ENCODE results near the gene LRRTM1. TPM values are rescaled to one million over a fixed set of nuclear protein-coding genes. Genes with fewer than 3 reads are reported as not detected.

The LRRTM1 gene
- total RNA-seq, 4 donors from 2014 or later, result 0.83 to 2.6 (median 1.7) TPM

DNA sequence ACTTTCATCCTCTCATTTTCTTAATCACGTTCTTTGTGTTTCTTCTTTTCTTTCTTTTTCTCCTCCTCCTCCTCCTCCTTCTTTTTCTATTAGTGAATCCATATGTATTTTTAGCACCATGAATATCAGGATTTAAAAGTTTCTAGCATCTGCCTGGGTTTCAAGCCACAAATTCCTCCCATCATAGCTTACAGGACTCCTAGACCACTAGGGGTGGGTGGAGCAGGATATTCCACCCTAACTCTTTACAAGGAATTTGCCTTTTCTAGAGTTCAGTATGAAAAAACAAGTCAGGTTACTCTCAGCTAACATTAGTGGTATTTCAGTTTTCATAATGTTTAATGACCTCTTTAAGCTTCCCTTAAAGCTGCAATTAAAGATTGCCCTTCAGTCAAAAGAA is 19.1 kb upstream of the LRRTM1 start:
- Histone ChIP-seq H3K9me3 (no peaks in the 10 kb centered on the region), H3K4me3 (no peak overlapping the region), H3K27ac (replicated peaks in 1 of 4) (no peak overlapping the region), H3K36me3 (no peaks in the 10 kb centered on the region), H3K4me1 (peaks cover 0 to 10% (median 5%) of the 10 kb centered on the region in 4 donors), H3K27me3 (peaks cover 0 to 10% (median 0%) of the 10 kb centered on the region in 4 donors)
- TF ChIP-seq, protein P1, sequence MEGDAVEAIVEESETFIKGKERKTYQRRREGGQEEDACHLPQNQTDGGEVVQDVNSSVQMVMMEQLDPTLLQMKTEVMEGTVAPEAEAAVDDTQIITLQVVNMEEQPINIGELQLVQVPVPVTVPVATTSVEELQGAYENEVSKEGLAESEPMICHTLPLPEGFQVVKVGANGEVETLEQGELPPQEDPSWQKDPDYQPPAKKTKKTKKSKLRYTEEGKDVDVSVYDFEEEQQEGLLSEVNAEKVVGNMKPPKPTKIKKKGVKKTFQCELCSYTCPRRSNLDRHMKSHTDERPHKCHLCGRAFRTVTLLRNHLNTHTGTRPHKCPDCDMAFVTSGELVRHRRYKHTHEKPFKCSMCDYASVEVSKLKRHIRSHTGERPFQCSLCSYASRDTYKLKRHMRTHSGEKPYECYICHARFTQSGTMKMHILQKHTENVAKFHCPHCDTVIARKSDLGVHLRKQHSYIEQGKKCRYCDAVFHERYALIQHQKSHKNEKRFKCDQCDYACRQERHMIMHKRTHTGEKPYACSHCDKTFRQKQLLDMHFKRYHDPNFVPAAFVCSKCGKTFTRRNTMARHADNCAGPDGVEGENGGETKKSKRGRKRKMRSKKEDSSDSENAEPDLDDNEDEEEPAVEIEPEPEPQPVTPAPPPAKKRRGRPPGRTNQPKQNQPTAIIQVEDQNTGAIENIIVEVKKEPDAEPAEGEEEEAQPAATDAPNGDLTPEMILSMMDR (IDR thresholded peaks at IDR 0.05), result no peak
- no peak for TF ChIP-seq POLR2AphosphoS5 (IDR thresholded peaks at IDR 0.05)
- DNase-seq (ENCODE audit: extremely low spot score), result no peak
- WGBS, result 62% methylated on average over 1 of the region's 1 CpG
- intact Hi-C loops (cut with DNase I), result loop anchor here (10.0 kb wide), 1 partner anchor 181 kb away; no protein-coding TSS in a partner anchor

DNA sequence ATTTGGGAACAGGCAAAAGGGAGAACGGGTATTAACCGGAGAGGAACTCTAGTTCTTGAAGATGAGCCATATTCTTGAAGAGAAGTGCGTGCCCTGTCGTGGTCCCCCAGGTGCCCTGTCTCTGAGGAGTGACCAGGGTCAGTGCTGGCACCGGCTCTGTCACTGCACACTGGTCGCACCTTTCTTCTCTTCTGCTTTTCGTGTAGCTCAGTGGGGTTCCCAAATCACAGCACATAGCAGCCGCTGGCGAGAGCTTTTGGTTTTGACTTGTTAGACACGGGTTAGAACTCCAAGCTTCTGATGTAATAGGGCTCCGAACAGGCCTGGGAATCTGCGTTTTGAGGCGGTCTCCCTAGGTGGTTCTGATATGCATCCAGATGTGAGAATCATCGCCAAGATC is 18.4 kb upstream of the LRRTM1 start:
- intact Hi-C loops (cut with DNase I), result loop anchor here (10.0 kb wide), 1 partner anchor 182 kb away; no protein-coding TSS in a partner anchor
- WGBS, result 72% methylated on average over 13 of the region's 14 CpGs

DNA sequence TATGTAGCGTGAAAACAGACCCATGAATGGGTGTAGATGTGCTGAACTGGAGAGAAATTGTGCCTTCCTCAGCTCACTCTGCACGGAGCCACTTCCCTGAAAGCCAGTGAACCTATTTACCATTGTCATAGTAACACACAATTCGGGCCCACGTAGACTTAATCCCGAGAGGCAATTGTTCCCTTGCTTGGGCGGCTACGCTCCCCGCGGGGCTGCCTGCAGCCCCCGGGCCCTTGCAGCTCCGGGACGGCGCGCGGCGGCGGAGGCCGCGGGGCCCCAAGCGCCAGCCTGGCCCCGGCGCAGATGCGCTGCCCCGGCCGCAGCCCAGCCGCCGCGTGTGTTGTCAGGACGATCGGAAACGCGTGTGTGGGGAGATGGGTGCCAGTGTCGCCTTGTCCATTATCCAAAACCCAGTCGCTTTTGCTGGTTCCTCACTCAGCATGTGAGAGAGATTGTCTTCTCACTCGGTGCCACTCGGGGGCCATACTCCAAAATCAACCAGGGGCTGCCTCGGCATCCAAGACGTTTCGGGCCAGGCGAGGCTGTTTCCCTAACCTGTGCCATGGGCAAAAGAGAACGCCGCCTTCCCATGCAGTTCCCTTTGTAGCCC is 17.9 kb upstream of the LRRTM1 start:
- Histone ChIP-seq H3K4me3 (no peak overlapping the region), H3K27ac (replicated peaks in 1 of 4) (no peak overlapping the region), H3K9me3 (no peaks in the 10 kb centered on the region), H3K4me1 (peaks cover 0 to 10% (median 5%) of the 10 kb centered on the region in 4 donors), H3K27me3 (peaks cover 0 to 10% (median 0%) of the 10 kb centered on the region in 4 donors), H3K36me3 (no peaks in the 10 kb centered on the region)
- WGBS, result 49% methylated on average over 17 of the region's 42 CpGs
- DNase-seq (ENCODE audit: extremely low spot score), result no peak
- intact Hi-C loops (cut with DNase I), result loop anchor here (10.0 kb wide), 1 partner anchor 182 kb away; no protein-coding TSS in a partner anchor
- TF ChIP-seq POLR2AphosphoS5 (IDR thresholded peaks at IDR 0.05) (no peak), POLR2A (IDR thresholded peaks at IDR 0.05; ENCODE audit: low read depth) (no peak), EP300 (IDR thresholded peaks at IDR 0.05) (no peak)
- TF ChIP-seq, protein P1 (IDR thresholded peaks at IDR 0.05), result no peak

More for the DNA sequence above, 18.4 kb upstream of the LRRTM1 start:
- Histone ChIP-seq H3K36me3 (no peaks in the 10 kb centered on the region), H3K4me1 (peaks cover 0 to 10% (median 5%) of the 10 kb centered on the region in 4 donors), H3K9me3 (no peaks in the 10 kb centered on the region), H3K27me3 (peaks cover 0 to 10% (median 0%) of the 10 kb centered on the region in 4 donors), H3K27ac (replicated peaks in 1 of 4) (no peak overlapping the region), H3K4me3 (no peak overlapping the region)
- no peak for DNase-seq (ENCODE audit: extremely low spot score)
- TF ChIP-seq EP300 (IDR thresholded peaks at IDR 0.05) (no peak), POLR2AphosphoS5 (IDR thresholded peaks at IDR 0.05) (no peak), POLR2A (IDR thresholded peaks at IDR 0.05; ENCODE audit: low read depth) (no peak)
- TF ChIP-seq, protein P1 (IDR thresholded peaks at IDR 0.05), result no peak

DNA sequence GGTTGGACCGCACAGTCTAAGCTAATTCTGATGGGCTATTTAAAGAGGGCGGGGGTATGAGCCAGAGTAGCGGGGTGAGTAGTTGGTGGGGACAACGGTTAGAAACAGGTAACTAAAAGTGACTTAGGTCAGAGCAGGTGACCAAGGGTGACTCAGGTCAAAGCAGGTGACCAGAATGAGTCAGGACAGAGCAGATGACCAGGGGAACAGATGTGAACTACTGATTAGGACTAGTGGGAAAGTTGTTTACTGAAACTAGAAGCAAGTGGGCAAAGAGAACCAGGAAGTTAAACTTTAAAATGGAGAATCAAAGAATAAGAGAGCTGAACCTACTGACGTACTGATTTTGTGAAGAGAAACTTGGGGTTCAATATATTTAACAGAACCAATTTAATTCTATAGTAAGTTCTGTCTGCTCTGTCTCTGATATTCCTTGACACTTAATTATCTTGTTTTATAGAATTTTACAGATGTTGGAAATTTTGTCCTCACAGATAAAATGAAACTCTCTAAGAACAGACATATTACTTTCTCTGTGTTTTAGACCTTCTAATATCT is 7.8 kb upstream of the LRRTM1 start:
- WGBS, result 91% methylated on average over 5 of the region's 5 CpGs
- no peak overlapping the region for H3K27ac ChIP-seq (replicated peaks in 1 of 4)
- no peak overlapping the region for H3K4me3 ChIP-seq
- intact Hi-C loops (cut with DNase I), result no loop called here
- no peak for DNase-seq (ENCODE audit: extremely low spot score)
- no peaks in the 10 kb centered on the region for H3K36me3 ChIP-seq
- no peaks in the 10 kb centered on the region for H3K4me1 ChIP-seq
- H3K27me3 ChIP-seq, result no peaks in the 10 kb centered on the region
- TF ChIP-seq, protein P1 (IDR thresholded peaks at IDR 0.05), result no peak
- TF ChIP-seq POLR2AphosphoS5 (IDR thresholded peaks at IDR 0.05) (no peak), EP300 (IDR thresholded peaks at IDR 0.05) (no peak), POLR2A (IDR thresholded peaks at IDR 0.05; ENCODE audit: low read depth) (no peak)
- no peaks in the 10 kb centered on the region for H3K9me3 ChIP-seq

Measured in esophagus muscularis mucosa (tissue), 4 donors.